NK-92 treated with Interleukin-12 subunit alpha and Interleukin-12 subunit beta, amount 100 ng/mL, for 24 hours (cell line): ENCODE results near the gene CCDC197.

Source experiments
- DNase-seq: peaks from one replicate; lab custom pipeline; 2025; lab: John Stamatoyannopoulos, UW

CCDC197 gene

DNA sequence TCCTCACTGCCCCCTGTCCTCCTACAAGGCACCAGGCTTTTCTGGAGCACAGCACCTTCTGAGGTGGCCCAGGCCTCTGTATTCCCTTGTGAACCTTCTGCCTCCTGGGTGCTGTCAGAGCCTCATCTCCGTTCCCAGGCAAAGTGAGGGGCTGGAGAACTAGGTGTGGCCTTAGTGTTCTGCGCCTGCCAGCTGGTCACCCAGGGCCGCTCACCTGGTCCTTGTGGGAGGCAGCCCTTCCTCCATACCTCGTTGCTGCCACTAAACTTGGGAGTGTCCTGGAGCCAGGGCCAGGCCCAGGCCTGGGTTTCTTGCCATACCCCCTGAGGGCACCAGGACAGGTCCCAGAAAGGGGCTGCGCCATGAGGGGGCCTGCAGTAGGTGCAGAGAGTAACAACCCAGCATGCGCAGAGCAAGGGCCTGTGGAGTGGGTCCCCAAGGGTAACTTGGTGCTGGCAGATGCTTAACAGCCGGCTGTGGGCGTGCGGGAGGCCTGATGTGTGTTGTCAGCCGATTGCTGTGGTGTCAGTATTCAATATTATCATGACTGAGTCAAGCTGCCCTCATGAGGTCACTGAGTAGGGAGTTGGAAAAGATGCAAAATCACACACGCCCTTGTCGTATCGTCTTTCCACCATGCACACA, 46.1 kb downstream of the CCDC197 start:
- no peak for DNase-seq

DNA sequence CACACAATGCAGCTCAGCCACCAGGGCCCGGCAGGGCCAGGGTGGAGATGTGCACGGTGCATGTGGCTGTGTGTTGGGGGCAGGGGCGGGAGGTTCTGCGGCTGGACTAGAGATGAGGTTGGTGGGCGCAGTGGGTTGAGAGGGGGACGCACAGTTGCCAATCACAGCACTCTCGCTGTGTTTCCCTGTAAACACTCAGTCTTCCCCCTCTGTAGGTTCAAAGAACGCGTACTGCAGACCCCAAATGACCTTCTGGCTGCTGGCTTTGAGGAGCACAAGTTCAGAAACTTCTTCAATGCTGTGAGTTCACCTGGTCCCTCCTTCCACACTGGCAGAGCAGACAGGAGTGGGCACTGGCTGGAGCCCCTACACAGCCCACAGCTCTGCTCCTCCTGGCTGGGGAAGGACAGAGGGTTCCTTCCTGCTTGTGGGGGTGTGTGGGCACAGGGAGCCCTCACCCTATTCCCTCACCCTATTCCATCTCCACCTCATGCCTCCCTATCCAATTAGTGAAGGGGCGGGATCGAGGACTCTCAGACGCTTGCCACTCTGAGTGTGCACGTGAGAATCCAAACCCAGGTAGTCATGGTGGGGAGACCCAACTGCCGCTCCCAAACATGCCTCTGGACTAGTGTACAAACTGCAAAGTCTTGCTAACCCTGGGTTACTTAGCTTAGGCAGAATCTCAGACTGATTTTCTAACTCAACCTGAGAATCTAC, 46.8 kb downstream of the CCDC197 start:
- no peak for DNase-seq

DNA sequence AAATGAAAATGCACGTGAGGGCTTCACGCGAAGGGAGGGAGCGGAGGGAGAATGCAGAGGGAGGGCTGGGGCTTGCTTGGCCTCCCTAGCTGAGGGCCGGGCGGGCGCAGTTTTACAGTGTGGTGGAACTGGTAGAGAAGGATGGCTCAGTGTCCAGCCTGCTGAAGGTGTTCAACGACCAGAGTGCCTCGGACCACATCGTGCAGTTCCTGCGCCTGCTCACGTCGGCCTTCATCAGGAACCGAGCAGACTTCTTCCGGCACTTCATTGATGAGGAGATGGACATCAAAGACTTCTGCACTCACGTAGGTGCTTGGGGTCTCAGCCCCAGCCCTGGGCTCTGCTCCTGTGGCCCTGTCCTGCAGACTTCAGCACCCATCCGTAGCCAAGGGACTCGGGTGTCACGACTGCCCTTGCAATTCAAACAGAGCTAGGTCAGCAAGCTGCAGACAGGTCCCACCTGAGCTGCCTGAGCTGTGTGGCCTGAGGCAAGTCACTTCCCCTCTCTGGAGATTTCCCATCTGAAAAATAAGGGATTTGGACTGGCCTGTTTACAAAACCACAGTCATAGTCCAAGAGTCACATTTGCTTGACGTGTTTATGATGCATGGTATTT, 47.5 kb downstream of the CCDC197 start:
- DNase-seq, result no peak

DNA sequence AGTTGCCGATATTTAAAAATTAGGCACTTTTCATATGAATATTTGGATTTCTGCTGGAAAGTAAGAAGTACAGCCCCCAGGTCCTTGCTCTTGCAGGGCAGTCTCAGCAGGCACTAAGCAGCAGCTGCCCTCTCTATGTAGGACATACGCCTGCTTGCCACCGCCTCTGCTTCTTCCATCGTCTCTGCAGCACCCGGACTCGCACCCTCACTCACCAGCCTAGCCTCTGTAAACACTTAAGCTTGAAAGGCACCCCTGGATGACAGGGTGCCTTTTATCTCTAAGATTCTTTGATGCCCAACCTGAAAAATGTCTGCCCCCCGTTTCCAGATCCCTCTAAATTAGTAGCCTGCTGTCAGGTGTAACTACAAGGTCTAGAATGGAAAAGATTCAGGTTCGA, 48.0 kb downstream of the CCDC197 start:
- no peak for DNase-seq

DNA sequence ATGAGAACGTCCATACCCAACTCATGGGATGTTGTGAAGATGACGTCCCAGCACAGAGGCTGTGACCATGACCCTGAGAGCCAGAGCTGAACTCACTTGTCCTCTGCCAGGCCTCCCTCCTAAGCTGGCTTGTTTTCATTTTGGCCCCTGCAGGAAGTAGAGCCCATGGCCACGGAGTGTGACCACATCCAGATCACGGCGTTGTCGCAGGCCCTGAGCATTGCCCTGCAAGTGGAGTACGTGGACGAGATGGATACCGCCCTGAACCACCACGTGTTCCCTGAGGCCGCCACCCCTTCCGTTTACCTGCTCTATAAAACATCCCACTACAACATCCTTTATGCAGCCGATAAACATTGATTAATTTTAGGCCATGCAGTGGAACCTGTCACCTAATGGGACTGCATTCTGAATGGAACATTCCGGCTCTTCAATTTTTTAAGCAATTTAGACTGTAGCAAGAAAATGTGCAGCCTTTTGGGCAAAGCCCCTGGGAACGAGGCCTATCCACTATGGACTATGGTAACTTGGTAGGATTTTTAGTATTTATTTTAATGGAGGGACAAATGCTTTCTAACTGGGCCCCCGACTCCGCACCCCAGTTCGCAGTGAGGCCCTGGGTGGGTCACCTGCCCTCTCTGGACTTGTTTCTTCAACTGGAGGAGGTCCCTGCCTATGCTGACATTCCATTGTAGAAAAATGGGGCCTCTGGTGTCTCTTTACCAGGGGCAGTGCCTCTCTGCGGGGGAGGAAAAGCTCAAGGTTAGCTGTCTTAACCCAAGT, 48.7 kb downstream of the CCDC197 start:
- no peak for DNase-seq

DNA sequence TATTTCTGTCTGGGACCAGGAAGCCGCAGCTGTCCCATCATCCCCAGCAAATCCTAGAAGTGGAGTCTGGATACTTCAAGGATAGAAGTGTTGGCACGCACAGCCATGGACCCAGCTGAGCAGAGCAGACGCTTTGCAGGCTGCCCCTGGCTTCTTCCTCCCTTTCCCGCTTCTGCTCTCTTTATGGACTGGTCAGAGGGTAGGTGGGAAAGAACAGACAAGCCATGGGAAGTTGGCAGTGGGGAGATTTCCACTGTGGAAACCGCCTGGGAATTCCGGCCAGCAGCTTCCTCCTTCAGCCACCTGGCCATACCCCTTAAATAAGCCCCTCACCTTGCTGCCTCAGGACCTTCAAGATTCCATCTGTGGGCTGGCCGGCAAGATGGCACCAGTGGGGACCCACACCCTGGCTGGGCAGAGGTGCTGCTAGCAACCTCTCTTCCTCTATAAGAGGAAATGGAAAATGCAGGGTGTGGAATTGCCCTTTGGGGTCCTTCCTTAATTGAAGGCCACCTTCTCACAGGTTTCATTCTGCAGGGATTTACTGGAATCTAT, 49.7 kb downstream of the CCDC197 start:
- DNase-seq, result no peak

DNA sequence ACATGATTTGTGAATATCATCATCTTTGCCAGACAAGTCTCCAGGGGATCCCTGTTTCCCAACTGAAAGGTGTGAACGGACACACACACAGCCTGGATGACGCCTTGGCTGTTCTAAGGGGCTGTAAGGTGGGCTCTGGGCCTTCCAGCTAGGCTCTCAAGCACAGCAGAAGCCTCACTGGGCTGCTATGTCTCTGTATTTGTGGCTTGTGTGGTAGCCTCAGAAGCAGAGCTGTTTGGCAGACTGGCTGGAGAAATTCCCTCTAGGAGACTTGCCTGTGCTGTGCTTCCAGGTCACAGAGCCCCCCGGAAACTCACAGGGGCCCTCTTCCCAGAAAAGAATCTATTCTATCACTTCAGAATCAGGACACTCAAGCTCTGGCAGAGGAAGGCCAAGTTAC, 50.5 kb downstream of the CCDC197 start:
- DNase-seq, result no peak

DNA sequence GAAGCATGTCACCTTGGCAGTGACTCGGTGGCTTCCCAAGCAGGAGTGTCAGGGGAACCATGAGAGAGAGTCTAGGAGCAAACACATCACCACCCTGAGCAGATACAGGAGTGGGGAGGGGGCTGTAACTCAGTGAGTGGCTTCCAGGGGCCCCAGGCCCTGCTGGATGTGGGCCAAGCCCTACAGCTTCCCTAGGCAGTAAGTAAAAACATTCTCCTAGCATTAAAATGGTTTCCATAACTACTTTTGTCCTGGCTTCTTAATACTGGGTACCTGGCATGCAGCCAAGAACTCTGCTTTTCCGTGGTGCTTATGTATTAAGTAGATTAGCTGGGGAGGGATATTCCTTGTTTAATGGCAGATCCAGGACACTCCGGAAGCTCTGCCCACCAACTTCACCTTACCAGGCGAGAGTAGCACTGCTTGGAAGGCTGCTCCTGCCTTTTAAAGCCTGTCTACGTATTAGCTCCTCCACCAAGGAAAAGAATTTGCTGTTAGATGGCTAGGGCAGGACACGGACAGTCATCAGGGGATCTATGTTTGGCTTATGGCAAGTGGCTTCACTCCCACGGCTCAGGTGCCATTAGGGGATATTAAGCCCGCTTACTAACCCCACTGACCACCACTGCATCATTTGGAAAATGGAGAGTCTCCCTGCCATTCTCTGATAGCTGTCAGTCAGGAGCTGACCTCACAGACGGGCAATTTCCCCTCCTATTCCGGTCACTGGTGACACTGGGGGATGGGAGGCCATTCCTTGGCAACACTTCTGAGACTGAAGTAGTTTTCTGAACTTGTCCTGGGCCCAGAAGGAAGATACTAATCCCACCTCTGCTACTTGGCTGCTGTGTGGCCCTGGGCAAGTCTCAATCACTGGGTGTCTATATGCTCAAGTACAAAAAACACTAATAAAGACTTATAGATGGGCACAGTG, 51.9 kb downstream of the CCDC197 start:
- no peak for DNase-seq

DNA sequence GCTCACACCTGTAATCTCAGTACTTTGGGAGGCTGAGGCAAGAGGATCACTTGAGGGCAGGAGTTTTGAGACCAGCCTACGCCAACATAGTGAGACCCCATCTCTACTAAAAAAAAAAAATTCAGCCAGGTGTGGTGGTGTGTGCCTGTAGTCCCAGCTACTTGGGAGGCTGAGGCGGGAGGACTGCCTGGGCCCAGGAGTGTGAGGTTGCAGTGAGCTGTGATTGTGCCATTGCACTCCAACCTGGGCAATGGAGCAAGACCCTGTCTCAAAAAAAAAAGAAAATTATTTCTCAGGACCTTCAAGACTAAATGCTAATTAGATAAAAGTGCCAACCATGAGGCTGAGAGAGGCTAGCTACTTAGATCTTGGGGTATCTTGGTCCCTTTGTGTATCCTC, 52.5 kb downstream of the CCDC197 start:
- no peak for DNase-seq

DNA sequence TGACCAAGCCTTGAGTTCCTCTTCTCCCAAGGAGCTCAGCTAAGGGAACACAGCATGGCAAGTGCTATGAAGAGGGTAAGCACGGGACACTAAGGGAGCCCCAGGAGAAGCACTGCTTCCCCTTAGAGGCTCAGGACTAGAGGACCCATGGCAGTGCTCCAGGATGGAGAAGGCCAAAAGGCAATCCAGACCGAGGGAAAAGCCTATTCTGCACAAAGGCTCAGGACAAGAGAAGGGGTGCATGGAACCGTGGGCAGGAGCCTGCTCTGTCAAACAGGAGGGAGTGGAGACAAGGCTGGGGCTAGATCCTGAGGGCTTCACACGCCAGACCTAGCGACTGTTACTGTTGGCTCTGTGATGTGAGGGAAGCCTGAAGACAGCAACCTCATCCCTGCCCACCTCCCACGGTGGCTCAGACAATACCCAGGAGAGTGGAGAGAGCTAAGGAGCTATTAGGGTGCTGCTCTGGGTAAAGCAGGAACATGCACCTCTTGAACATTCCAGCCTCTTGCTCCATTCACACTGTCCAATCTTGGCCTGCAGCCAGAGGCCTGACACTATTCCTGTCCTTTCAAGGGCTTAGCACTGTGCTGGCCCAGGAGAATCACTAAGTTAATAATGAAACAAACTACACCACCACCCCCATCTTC, 53.3 kb downstream of the CCDC197 start:
- DNase-seq, result no peak

DNA sequence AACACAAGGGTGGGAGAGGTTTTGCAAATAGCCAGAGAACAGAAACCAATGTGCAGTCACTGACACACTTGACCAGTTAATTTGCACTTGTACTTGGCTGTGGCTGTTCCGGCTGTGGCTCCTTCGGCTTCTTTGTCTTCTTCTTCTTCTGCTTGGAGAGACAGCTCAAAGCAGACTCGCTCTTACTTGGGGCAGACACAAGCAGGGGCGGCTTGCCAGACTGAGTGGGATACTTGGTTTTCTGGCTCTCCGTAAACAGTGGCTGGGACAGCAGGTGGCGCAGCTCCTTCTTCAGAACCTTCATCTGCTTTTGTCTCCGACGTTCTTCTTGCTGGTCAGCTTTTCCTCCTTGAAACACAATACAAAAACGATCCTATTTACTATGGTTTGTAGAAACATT, 54.0 kb downstream of the CCDC197 start:
- no peak for DNase-seq

DNA sequence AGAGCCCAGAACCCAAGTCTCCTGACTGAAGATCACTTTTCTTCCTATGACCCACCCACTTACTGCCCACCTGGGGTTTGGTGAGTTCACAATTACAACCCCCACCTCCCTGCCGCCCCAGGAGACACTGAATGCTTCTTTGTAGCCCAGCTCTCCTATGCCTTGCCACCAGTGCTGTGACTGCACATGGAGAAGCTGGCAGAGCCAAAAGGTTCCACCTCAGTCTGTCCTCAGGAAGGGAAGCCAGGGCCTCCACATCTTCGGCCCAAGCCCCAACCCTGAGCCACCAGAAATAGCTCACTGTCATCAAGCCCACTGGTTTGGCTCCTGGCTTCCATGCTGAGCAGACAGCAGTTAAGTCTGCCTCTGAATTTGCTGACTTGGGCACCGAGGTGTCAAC, 54.7 kb downstream of the CCDC197 start:
- DNase-seq, result no peak

DNA sequence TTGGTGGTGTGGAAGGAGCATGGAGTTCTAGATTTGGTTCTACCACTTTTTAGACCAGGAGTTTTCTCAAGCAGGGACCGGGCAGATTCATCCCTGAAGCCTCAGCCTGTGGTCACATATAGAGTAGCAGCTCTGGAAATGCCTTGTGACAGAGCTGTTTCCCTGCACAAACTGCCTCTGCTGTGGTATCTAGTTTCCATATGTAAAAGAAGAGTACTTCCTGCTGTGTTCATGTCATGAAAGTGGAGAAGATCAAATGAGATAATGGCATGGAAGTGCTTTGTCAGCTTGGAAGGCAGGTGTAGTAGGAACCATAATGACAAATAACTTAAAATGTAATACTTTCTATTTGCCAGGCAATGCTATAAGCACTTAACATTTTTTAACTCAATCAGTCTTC, 55.1 kb downstream of the CCDC197 start:
- no peak for DNase-seq

DNA sequence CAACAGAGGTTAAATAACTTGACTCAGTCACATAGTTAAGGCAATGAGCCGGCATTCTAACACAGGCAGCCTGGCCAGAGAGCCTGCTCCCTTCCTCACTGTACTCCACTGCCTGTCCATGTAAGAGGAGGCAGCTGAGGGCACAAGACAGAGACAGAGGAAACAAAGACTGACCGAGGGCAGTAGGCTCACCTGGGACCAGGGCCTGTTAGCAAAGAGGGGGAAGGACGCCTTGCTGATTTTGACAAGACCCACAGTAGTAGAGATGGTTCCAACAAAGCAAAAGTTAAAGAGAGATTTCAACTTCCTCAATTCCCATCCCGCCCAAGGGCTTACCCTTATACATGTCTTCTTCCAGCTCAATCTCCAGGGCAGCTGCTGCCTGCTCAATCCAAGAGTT, 55.6 kb downstream of the CCDC197 start:
- no peak for DNase-seq

DNA sequence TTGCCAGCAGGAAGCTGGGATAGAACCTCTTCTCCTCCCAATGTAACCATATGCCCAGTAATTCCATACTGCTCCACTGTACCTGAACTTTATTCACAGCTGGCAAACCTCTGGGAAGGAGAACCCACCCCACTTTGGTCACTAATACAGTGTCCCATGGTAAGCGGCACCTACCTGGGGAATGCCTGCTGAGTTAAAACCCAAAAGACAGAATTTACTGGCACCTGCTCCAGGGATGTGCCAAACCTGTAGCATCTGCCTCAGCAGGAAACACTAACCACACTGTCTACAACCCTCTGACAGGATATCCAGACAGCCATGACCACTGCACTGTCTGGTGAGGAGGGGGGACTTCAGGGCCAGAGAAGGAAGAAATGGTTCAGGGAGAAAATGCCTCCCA, 57.3 kb downstream of the CCDC197 start:
- DNase-seq, result no peak

DNA sequence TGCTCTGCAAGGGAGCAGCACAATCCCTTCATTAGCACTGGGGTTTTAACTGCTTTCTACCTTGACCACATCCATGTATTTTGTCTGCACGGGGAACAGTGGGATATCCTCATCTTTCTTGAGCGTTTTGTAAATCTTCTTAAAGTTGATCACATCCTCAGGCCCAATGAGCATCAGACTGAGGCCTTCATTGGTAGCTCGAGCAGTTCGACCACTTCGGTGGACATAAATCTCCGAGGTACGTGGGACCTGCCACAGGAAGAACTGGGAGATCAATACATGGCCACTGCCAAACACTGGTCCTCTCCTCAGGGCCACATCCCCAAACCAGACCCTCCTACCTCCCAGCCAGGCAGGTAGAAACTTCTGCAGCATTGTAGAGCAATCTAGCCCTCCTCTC, 57.8 kb downstream of the CCDC197 start:
- no peak for DNase-seq

DNA sequence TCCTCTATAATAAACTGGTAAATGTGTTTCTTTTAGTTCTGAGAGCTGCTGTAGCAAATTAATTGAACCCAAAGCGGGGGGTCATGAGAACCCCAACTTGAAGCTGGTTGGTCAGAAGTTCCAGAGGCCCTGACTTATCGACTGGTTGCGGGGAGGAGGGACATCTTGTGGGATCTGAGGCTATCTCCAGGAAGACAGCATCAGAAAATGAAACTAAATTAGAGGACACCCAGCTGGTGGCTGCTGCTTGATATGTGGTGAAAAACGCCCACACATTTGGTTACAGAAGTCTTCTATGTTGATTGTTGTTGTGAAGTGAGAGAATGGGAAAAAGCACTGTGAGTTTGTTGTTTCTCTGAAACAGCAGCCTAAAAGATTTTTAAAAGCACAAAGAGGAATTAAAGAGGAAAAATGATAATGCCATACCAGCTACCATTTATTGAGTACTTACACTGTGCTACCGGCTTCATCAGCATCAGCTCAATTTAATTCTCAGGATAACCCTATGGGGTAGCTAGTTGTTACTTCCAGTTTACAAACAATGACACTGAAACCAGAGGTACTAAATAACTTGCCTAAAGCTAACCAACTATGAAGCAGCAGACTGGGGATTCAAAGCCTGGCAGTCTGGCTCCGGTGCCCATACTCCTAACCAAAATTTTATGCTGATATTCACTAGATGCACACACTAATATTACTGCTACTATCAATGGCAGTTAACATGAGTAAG, 59.6 kb downstream of the CCDC197 start:
- no peak for DNase-seq

DNA sequence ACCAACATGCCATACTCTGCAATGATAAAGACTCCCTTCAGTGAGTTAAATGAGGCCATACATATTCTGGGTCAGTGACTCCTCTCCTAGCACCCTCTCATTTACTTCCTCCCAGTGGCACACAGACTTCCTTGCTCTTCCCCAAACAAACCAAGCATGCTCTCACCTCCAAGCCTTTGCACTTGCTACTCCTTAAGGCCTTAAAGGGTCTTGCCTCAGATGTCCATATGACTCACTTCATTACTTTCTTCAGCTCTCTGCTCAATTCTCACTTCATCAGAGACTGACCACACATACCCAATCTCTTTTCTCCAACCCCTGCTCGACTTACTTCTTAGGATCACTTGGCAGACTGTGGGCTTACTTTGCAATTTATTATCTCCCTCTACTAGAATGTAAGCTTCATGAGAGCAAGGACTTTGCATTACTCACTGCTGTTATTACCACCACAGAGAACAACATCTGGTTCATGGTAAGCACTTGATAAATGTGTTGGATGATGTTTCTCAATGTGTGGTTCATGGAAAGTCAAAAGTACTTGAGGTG, 61.1 kb downstream of the CCDC197 start:
- no peak for DNase-seq
